Psoas muscle (tissue), 8 donors: ENCODE results near the gene TPSAB1. TPM values are rescaled to one million over a fixed set of nuclear protein-coding genes. Genes with fewer than 3 reads are reported as not detected.
"Not testable (repeated sequence)": the region's sequence is repeated elsewhere in the genome, so short reads cannot be mapped to it uniquely, and the experiment has no call there.

Experiments used
- ATAC-seq, 4 donors: fragments of 200-7000 bp; cut with Tn5 transposase; one replicate each; pipeline ENCODE4 v1.9.1; 2020; ENCODE audit warnings: moderate library complexity in 3 of 4, mild to moderate bottlenecking in 2 of 4
- DNase-seq, 2 donors: peaks; one replicate each; pipeline ENCODE4 v3.0.0-alpha.2; 2020
- H3K27ac ChIP-seq: fragments of 200-600 bp; one replicate; pipeline ENCODE4 v1.8.0; 2022
- H3K27me3 ChIP-seq, 3 donors: fragments of 200-600 bp in 1 of 3; one replicate each; pipeline versions ENCODE4 v1.6.1 to v1.8.0; 2013 to 2022; ENCODE audit warnings: low read length in 2 of 3, mild to moderate bottlenecking in 2 of 3, moderate library complexity in 1 of 3; ENCODE audit not compliant: insufficient read depth in 3 of 3
- H3K36me3 ChIP-seq, 2 donors: fragments of 200-600 bp in 1 of 2; one replicate each; pipeline versions ENCODE4 v1.6.1 to v1.8.0; 2013 to 2022; ENCODE audit warnings: low read depth in 1 of 2, mild to moderate bottlenecking in 1 of 2, moderate library complexity in 1 of 2; ENCODE audit not compliant: insufficient read depth in 1 of 2
- H3K4me1 ChIP-seq: fragments of 200-600 bp; one replicate; pipeline ENCODE4 v1.8.0; 2022
- H3K4me3 ChIP-seq: fragments of 200-600 bp; one replicate; pipeline ENCODE4 v1.8.0; 2022; ENCODE audit warnings: mild to moderate bottlenecking
- H3K9me3 ChIP-seq: fragments of 200-600 bp; one replicate; pipeline ENCODE4 v1.8.0; 2022
- CTCF ChIP-seq: fragments of 200-600 bp; IDR thresholded peaks from one replicate; pipeline ENCODE4 v1.8.0; 2022; ENCODE audit warnings: antibody characterized with exemption
- WGBS, 3 donors: extraction: QIAGEN DNeasy Blood & Tissue Kit; methylation state at CpG; one replicate each; pipeline versions ENCODE4 v1.1.6 to v1.1.7; 2013; 5-methylcytosine and 5-hydroxymethylcytosine counted together
- intact Hi-C, 2 donors: fragments of 100-400 bp; cut with DNase I; formaldehyde crosslinking; loops; one replicate each; pipeline versions ENCODE4 v1.11.0 to v1.14.2; 2022
- polyA plus RNA-seq, 3 donors: library from polyadenylated mRNA; stranded (reverse); fragments of 200-250 nt; gene quantifications; one replicate each; pipeline ENCODE4 v1.2.3, GENCODE V29; 2013
- total RNA-seq, 4 donors: library from RNA; stranded (reverse); fragmentation: NEBNext Ultra II Directional in 2 of 4; extraction: Animal tissue kit (Norgen Biotek cat#: 25700) in 2 of 4; gene quantifications; one replicate each; pipeline versions ENCODE4 v1.2.1 to v1.2.4, GENCODE V29; 2021 to 2023
- donor health status: healthy with polysubstance abuse.
- donor health status: DM: no; HTN: no; CAD: no; lungs with moderate emphysema.
- donor health status: Bipolar disorder and iron deficiency.
- donor health status: healthy.
- donor health status: DM: yes; HTN: yes; CAD: no.
- donor health status: DM: no; HTN: no; CAD: no.
- donor health status: DM: no; HTN: no; CAD: no.
- donor health status: DM: yes; HTN: yes; CAD: no.

Gene TPSAB1
- total and polyA plus RNA-seq, 7 donors = 1.3 to 8.9 (median 4.0) TPM

DNA sequence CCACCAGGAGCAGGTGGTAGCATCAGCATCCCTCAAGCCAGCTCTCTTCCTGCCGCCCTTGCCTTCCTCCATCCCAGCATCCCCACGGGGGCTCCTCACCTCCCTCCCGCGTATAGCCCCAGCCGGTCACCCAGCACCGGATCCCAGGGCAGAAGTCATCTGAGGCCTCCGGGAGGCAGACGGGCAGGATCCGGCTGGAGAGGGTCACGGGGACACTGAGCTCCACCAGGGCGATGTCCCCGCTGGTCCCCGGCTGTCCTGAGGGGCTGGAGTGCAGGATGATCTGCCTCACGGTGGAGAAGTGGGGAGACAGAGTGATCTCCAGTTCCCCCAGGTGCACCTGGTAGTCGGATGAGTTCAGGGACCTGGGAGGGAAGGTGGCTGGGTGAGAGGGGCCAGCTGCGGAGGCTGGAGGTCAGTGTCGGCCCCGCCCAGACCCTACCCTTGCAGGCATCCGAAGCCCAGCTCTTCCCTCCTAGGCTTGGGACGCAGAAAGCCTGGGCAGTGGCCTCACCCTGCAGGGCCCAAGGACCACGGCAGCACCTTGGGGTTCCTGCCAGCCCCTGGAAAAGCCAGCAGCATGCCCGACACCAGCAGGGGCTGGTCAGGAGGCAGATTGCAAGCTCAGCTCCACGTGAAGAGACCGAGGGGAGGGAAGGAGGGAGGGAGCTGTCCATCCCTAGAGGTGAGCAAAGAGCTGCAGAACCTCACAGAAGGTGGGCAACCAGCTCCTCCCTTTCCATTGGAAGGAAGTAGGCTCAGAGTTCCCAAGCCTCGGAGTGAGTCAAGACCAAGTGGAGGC, 17.8 kb upstream of the TPSAB1 start:
- no peak for ATAC-seq
- no peak overlapping the region for H3K4me3 ChIP-seq
- intact Hi-C loops = no loop called here
- no peak overlapping the region for H3K27ac ChIP-seq
- TF ChIP-seq CTCF = no peak
- no peaks in the 10 kb centered on the region for H3K4me1 ChIP-seq
- WGBS, 3 donors = 62 to 66% (median 62%) methylated on average over 23 to 25 of the region's 25 CpGs
- DNase-seq = peak in 1 of 2 donors; percentile 52
- H3K27me3 ChIP-seq = peaks cover 0 to 23% (median 5%) of the 10 kb centered on the region in 3 donors
- H3K36me3 ChIP-seq = no peaks in the 10 kb centered on the region
- no peaks in the 10 kb centered on the region for H3K9me3 ChIP-seq

- WGBS, 3 donors = 79 to 83% (median 83%) methylated on average over 31 to 38 of the region's 38 CpGs
- H3K4me3 ChIP-seq = no peak overlapping the region
- no peak for TF ChIP-seq CTCF
- no peak for ATAC-seq
- DNase-seq = peak in 1 of 2 donors; percentile 39
- no peaks in the 10 kb centered on the region for H3K4me1 ChIP-seq
- intact Hi-C loops = no loop called here
- no peak overlapping the region for H3K27ac ChIP-seq
- H3K36me3 ChIP-seq = no peaks in the 10 kb centered on the region
- no peaks in the 10 kb centered on the region for H3K9me3 ChIP-seq
- peaks cover 0 to 23% (median 5%) of the 10 kb centered on the region in 3 donors for H3K27me3 ChIP-seq
Measured at GRCh38 chr16:1223355-1224214, 16.9 kb upstream of the TPSAB1 start.

DNA sequence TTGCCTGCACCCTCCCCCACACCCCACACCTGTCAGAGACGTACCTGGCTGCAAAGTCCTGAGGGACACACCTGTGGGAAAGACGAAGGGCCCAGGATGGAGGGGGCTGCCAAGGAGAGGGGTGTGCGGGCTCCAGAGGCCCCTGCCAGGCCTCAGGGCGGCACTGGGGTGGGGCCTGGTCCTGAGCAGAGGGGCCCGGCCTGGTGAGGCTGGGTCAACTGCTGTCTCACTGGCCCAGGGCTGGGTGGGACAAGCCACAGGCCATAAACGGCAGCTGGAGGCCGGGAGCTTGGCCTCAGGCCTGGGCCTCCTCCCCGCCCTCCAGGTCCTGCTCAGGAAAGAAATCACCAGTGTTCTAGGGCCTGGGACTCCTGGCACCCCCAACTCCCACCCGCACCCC, 15.9 kb upstream of the TPSAB1 start:
- TF ChIP-seq CTCF = no peak
- intact Hi-C loops = no loop called here
- no peaks in the 10 kb centered on the region for H3K9me3 ChIP-seq
- no peak overlapping the region for H3K27ac ChIP-seq
- WGBS, 3 donors = 61 to 78% (median 72%) methylated on average over 5 to 9 of the region's 9 CpGs
- peaks cover 0 to 20% (median 2%) of the 10 kb centered on the region in 3 donors for H3K27me3 ChIP-seq
- H3K36me3 ChIP-seq = no peaks in the 10 kb centered on the region
- ATAC-seq (no peak), DNase-seq (peak in 1 of 2 donors; percentile 39)
- no peaks in the 10 kb centered on the region for H3K4me1 ChIP-seq
- H3K4me3 ChIP-seq = no peak overlapping the region

- no peaks in the 10 kb centered on the region for H3K9me3 ChIP-seq
- peak in 1 of 2 donors; percentile 49 for DNase-seq
- WGBS, 3 donors = 52 to 78% (median 60%) methylated on average over 9 to 10 of the region's 10 CpGs
- peaks cover 0 to 15% (median 2%) of the 10 kb centered on the region in 3 donors for H3K27me3 ChIP-seq
- no peaks in the 10 kb centered on the region for H3K36me3 ChIP-seq
- intact Hi-C loops = no loop called here
- TF ChIP-seq CTCF = no peak
- H3K27ac ChIP-seq = no peak within 1 kb of the TSS
- no peaks in the 10 kb centered on the region for H3K4me1 ChIP-seq
- H3K4me3 ChIP-seq = no peak within 1 kb of the TSS
- ATAC-seq = no peak
Measured at GRCh38 chr16:1225051-1225451, 15.5 kb upstream of the TPSAB1 start, which contains the start of gene TPSG1. TPSG1 (minus strand) TSS chr16:1225268; CDS start chr16:1225252, 16 bp downstream.

- ATAC-seq, intact Hi-C loops, H3K27me3 ChIP-seq, H3K4me1 ChIP-seq, H3K36me3 ChIP-seq, H3K9me3 ChIP-seq, H3K4me3 ChIP-seq, H3K27ac ChIP-seq: not testable (repeated sequence)
- peak in 1 of 2 donors; percentile 59 for DNase-seq
- WGBS, 3 donors = 46 to 54% (median 50%) methylated on average over 21 to 24 of the region's 24 CpGs
Measured at GRCh38 chr16:1225728-1226311, 14.7 kb upstream of the TPSAB1 start.

- H3K27ac ChIP-seq, ATAC-seq, H3K27me3 ChIP-seq, intact Hi-C loops, H3K4me1 ChIP-seq, H3K4me3 ChIP-seq, H3K36me3 ChIP-seq, H3K9me3 ChIP-seq: not testable (repeated sequence)
- DNase-seq = peak in 1 of 2 donors; percentile 40
- WGBS, 3 donors = 28 to 44% (median 40%) methylated on average over 7 to 13 of the region's 14 CpGs
Measured at GRCh38 chr16:1226692-1227091, 13.8 kb upstream of the TPSAB1 start.

GRCh38 chr16:1228227-1228626, 12.3 kb upstream of the TPSAB1 start:
- H3K27ac ChIP-seq, H3K27me3 ChIP-seq, H3K4me1 ChIP-seq, intact Hi-C loops, ATAC-seq, H3K9me3 ChIP-seq, H3K36me3 ChIP-seq, H3K4me3 ChIP-seq: not testable (repeated sequence)
- DNase-seq = peak in 1 of 2 donors; percentile 35
- 55 to 63% (median 61%) methylated on average over 4 to 6 of the region's 7 CpGs for WGBS, 3 donors
